NT2/D1 (cell line): ENCODE measurements around the gene ZEB2.

Experiments used
- DNase-seq: peaks from one replicate; pipeline ENCODE4 v3.0.0-alpha.2; 2011; ENCODE audit warnings: low read depth, low spot score
- H3K27me3 ChIP-seq: 2 replicates; pipeline ENCODE4 v1.6.0; 2011; ENCODE audit warnings: mild to moderate bottlenecking; ENCODE audit not compliant: insufficient read length, insufficient read depth
- H3K36me3 ChIP-seq: 2 replicates; pipeline ENCODE4 v1.6.1; 2011; ENCODE audit warnings: mild to moderate bottlenecking, low read length, mixed read lengths; ENCODE audit not compliant: insufficient read depth, insufficient read length
- H3K4me1 ChIP-seq: 2 replicates; pipeline ENCODE4 v1.5.1; 2011; ENCODE audit not compliant: insufficient read depth, insufficient read length
- H3K4me3 ChIP-seq: 2 replicates; pipeline ENCODE4 v1.5.1; 2011; ENCODE audit warnings: low read depth; ENCODE audit not compliant: insufficient read length
- H3K9ac ChIP-seq: 2 replicates; pipeline ENCODE4 v1.6.0; 2011; ENCODE audit warnings: low read depth; ENCODE audit not compliant: insufficient read length
- H3K9me3 ChIP-seq: 2 replicates; pipeline ENCODE4 v1.5.1; 2011; ENCODE audit warnings: mild to moderate bottlenecking, low read length; ENCODE audit not compliant: insufficient read depth
- SUZ12 ChIP-seq: IDR thresholded peaks from 2 replicates; pipeline ENCODE4 v1.6.1; 2011; ENCODE audit not compliant: insufficient read length, insufficient read depth; ENCODE audit errors: extremely low read depth
- YY1 ChIP-seq: IDR thresholded peaks from 2 replicates; pipeline ENCODE4 v1.6.1; 2011; ENCODE audit not compliant: insufficient read length, insufficient read depth
- ZNF274 ChIP-seq: IDR thresholded peaks from 2 replicates; pipeline ENCODE4 v1.6.1; 2011; ENCODE audit warnings: mild to moderate bottlenecking, low read depth, low read length

The ZEB2 gene

DNA sequence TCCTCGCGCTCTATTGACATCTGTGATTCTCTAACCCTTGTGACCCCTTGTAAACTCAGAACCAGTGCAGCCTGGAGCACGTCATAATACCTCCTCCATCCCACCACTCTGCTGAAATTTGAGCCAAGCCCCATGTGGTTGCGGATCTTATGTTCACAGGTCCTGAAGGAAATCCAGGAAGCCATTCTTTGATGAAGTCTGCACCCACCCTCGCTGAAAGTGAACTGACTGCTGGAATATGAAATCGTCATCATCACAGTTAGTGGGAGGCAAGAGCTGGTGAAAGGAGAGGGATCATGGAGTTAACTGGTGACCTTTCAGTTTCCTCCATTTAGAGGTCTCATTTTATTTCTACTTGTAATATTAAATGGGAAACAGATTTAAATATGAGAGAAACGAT is 21.6 kb downstream of the ZEB2 start:
- no peak for DNase-seq
- no peaks in the 10 kb centered on the region for H3K27me3 ChIP-seq
- H3K4me3 ChIP-seq = no peak overlapping the region
- peaks cover 28% of the 10 kb centered on the region for H3K36me3 ChIP-seq
- H3K9me3 ChIP-seq = no peaks in the 10 kb centered on the region
- H3K9ac ChIP-seq = no peak overlapping the region
- H3K4me1 ChIP-seq = no peaks in the 10 kb centered on the region
- no peak for TF ChIP-seq ZNF274
- TF ChIP-seq YY1 = no peak
- no peak for TF ChIP-seq SUZ12

DNA sequence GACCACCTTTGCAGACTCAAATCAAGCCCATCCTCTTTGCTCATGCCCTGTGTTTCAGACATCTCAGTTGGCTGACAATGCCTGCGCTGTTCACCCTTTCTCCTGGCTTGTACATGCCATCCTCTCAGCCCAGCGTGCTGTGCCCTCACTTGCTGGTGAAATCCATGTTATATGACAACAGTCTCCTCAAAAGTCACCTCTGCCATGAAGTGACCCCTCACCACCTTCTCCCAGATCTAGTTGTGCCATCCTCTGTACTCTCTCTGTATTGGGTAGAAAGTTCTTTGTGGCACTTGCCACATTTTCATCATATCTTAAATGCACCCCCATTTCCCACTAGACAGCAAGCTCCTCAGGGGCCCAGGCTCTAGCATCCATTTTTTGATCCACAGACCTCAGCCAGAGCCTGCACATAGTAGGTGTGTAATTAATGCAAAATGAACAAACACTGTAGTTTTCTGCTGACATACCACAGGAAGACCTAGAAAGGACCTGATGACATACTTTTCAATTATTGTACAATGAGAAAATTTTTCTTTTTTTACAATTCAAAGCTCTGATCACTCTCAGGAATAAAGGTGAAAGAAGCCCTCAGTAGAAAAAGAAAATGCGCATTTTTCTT is 22.8 kb downstream of the ZEB2 start:
- TF ChIP-seq YY1 = no peak
- TF ChIP-seq ZNF274 = no peak
- TF ChIP-seq SUZ12 = no peak
- H3K9ac ChIP-seq = no peak overlapping the region
- H3K4me1 ChIP-seq = no peaks in the 10 kb centered on the region
- no peak overlapping the region for H3K4me3 ChIP-seq
- no peaks in the 10 kb centered on the region for H3K27me3 ChIP-seq
- DNase-seq = no peak
- H3K9me3 ChIP-seq = no peaks in the 10 kb centered on the region
- peaks cover 32% of the 10 kb centered on the region for H3K36me3 ChIP-seq

DNA sequence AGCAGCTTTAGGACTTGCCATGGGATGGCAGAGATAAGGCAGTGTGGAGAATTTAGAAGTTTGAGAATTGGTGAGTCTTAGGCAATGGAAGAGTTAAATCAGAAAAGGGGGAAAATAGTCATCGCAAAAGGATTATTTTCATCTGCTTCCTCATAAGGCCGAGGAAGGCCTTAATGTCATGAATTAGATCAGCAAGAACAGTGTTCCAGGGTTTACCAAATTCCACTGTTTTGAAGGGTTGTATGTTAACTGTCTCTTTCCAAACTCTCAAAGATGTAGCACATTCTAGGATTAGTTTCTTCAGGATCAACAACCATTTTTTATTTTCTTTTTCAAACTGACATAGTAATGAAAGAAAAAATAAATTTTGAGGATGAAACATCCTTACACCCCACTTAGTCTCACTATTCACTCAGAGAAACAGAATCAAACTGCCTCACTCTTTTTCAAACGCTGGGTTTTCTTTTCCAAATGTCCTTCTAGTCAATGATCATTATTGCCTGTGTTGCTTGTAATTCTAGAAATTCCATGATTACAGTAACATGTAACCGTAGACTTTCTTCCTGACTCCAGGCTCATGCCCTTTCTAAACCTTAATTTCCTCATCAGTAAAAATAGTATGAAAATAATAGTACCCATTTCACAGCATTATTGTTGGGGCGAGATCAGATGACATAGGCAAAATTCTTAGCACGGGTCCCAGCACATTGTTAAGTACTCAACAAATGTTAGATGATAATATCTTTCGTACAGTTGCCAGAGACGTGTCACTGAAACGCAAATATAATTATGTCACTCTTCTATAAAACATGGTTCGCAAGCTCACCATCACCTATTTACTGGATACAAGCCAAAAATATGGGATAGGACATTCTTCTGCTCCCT is 23.6 kb downstream of the ZEB2 start:
- H3K4me3 ChIP-seq = no peak overlapping the region
- no peaks in the 10 kb centered on the region for H3K9me3 ChIP-seq
- no peak overlapping the region for H3K9ac ChIP-seq
- no peaks in the 10 kb centered on the region for H3K4me1 ChIP-seq
- H3K27me3 ChIP-seq = no peaks in the 10 kb centered on the region
- no peak for TF ChIP-seq YY1
- DNase-seq = no peak
- H3K36me3 ChIP-seq = peaks cover 32% of the 10 kb centered on the region

DNA sequence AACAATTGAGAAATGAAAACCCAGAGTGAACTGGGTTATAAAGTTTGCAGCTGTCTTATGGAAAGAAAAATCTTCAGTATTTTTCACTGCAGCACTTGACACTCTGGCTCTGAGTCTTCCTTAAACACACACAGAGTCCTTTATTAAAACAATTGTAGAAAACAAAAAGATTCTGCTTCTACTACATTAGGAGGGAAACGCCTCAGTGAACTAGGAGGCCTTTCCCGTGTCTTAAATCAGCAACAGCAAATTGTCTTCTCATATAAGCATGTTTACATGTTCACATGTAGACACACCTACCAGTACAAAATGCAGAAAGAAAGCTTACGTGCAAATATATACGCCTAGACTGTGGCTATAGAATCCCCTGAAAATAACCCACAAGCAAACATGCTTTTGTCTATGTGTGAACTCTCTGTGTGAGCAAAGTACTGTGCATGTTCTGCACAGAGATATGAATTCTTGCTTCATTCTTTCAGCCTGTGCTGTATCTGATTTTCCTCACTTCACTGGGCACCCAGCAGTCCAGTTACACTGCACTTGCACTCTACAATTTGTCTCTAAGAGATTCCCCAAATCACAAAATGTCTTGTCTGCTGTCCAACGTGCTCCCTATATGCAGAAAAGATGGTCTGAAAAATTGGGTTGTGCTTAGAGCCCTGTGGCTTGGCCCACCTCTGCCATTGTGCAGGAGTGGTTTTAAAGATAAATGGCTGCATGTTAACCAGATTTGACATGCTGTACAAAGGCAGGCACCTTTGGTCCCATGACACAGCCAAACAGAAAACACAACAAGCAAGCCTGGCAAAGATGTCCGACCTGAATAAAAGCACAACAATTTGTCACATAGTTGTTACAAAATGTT is 24.5 kb downstream of the ZEB2 start:
- H3K9ac ChIP-seq = no peak overlapping the region
- H3K4me1 ChIP-seq = no peaks in the 10 kb centered on the region
- H3K27me3 ChIP-seq = no peaks in the 10 kb centered on the region
- no peak for DNase-seq
- no peaks in the 10 kb centered on the region for H3K9me3 ChIP-seq
- H3K4me3 ChIP-seq = no peak overlapping the region
- peaks cover 31% of the 10 kb centered on the region for H3K36me3 ChIP-seq
- TF ChIP-seq SUZ12 (no peak), YY1 (no peak), ZNF274 (no peak)

DNA sequence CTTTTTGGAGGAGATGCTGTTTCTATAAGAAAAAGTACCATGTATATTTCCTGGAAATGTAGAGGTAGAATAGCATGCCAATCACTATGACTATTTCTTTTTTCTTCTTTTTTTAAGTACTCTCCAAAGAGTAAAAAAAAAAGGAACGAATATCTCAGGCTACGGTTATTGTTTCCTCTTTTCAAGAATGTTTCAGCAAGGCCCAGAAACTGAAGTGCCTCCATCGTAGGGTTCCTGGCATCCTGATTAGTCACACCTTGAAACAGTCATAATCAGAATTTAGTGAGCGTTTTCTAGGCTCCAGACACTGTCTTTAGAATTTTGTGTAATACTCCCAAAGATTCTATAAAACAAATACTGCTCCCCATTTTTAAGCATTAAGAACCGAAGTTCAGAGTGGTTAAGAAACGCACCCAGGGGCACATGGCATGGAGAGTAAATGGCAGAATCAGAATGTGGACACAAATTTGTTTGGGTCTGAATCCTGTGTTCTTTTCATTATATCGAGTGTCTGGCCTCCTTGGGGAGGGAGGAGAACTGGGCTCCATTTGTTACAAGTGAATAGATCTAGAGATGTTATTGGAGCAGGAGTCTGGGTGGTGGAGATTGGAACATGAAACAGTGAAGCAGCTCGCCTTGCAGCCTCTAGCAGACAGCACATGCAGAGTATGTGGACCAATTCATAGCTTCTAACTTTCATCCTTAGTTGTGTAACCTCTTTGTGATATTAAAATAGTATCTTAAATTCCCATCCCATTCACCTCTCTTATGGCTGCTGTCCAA is 26.7 kb downstream of the ZEB2 start:
- Histone ChIP-seq H3K27me3 (no peaks in the 10 kb centered on the region), H3K9ac (no peak overlapping the region), H3K4me1 (no peaks in the 10 kb centered on the region), H3K36me3 (peaks cover 26% of the 10 kb centered on the region), H3K9me3 (no peaks in the 10 kb centered on the region), H3K4me3 (no peak overlapping the region)
- TF ChIP-seq ZNF274 = no peak
- TF ChIP-seq YY1 = no peak
- no peak for TF ChIP-seq SUZ12
- no peak for DNase-seq

DNA sequence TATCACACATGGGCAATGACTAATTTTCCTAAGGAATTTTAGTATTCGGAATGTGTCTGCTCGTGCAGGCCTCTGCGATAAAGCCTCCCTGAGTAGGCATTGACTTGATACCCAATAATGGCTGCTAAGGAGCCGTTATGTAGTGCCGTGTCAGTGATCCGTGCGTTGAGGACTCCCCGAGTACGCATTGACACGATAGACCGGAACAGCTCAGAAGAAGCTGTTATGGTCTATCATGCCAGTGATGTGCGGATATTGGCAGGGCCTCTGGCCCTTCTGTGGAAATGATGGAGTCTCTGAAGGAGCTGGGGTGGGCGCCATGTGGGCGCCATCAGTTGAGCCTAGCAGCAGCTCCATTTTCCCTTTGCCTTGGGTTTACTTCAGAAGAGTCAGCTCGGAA is 29.1 kb downstream of the ZEB2 start:
- H3K4me3 ChIP-seq = no peak overlapping the region
- no peaks in the 10 kb centered on the region for H3K27me3 ChIP-seq
- no peak overlapping the region for H3K9ac ChIP-seq
- H3K4me1 ChIP-seq = no peaks in the 10 kb centered on the region
- DNase-seq = no peak
- no peaks in the 10 kb centered on the region for H3K9me3 ChIP-seq
- TF ChIP-seq YY1 (no peak), ZNF274 (no peak), SUZ12 (no peak)
- peaks cover 18% of the 10 kb centered on the region for H3K36me3 ChIP-seq

DNA sequence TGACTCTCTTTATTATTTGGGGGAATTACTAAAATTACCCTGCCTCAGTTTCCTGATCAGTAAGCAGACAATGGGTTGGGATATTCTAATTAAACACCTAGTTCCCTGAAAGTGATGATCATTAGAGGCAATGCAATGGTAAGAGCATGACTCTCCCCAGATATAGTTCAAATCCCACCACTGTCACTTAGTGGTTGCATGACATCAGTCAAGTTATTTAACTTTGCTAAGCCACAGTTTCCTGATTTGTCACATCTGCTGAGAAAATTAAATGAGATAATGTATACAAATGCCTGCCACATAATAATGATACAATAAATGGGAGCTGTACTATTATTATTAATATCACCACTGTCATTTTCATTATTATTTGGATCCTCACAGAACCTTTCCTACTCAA is 29.9 kb downstream of the ZEB2 start:
- Histone ChIP-seq H3K9me3 (no peaks in the 10 kb centered on the region), H3K4me3 (no peak overlapping the region), H3K9ac (no peak overlapping the region), H3K4me1 (no peaks in the 10 kb centered on the region), H3K36me3 (peaks cover 15% of the 10 kb centered on the region), H3K27me3 (no peaks in the 10 kb centered on the region)
- no peak for DNase-seq
- no peak for TF ChIP-seq ZNF274
- TF ChIP-seq SUZ12 = no peak
- TF ChIP-seq YY1 = no peak
